GM18907 (cell line): ENCODE measurements around the gene METTL24.

Experiments
- ATAC-seq: cut with Tn5 transposase; IDR thresholded peaks from one replicate; pipeline ENCODE4 v1.9.1; 2021; ENCODE audit warnings: mild to moderate bottlenecking, moderate library complexity; ENCODE audit not compliant: unreplicated experiment

METTL24 gene

GRCh38 chr6:110357664-110358552 lies at the start of gene METTL24:
TSS of gene METTL24 (minus strand) at chr6:110358349. CDS start at chr6:110358272, 77 bp downstream.
- ATAC-seq = no peak

- ATAC-seq = no peak
Measured at GRCh38 chr6:110404607-110405006, 46.5 kb upstream of the METTL24 start.

- no peak for ATAC-seq
Measured at GRCh38 chr6:110401585-110402176, 43.5 kb upstream of the METTL24 start.

- no peak for ATAC-seq
Measured at GRCh38 chr6:110400208-110400607, 42.1 kb upstream of the METTL24 start.

- ATAC-seq = no peak
Measured at GRCh38 chr6:110399219-110400071, 41.3 kb upstream of the METTL24 start.

- ATAC-seq = no peak
Measured at GRCh38 chr6:110398778-110399177, 40.6 kb upstream of the METTL24 start.

- ATAC-seq = no peak
Measured at GRCh38 chr6:110395221-110395620, 37.1 kb upstream of the METTL24 start.

- no peak for ATAC-seq
Measured at GRCh38 chr6:110394409-110394808, 36.3 kb upstream of the METTL24 start.

- no peak for ATAC-seq
Measured at GRCh38 chr6:110392727-110393126, 34.6 kb upstream of the METTL24 start.

GRCh38 chr6:110390404-110390803 lies 32.3 kb upstream of the METTL24 start:
- no peak for ATAC-seq

GRCh38 chr6:110389689-110390382 lies 31.7 kb upstream of the METTL24 start:
- ATAC-seq = no peak

GRCh38 chr6:110387986-110388385 lies 29.8 kb upstream of the METTL24 start:
- ATAC-seq = no peak

GRCh38 chr6:110385458-110385863 lies 27.3 kb upstream of the METTL24 start:
- ATAC-seq = no peak

GRCh38 chr6:110378552-110378951 lies 20.4 kb upstream of the METTL24 start:
- no peak for ATAC-seq

GRCh38 chr6:110369066-110369465 lies 10.9 kb upstream of the METTL24 start:
- ATAC-seq = no peak

GRCh38 chr6:110368284-110368683 lies 10.1 kb upstream of the METTL24 start:
- no peak for ATAC-seq

GRCh38 chr6:110367825-110368224 lies 9.7 kb upstream of the METTL24 start:
- no peak for ATAC-seq

- no peak for ATAC-seq
Measured at GRCh38 chr6:110366975-110367374, 8.8 kb upstream of the METTL24 start.

- no peak for ATAC-seq
Measured at GRCh38 chr6:110366256-110366655, 8.1 kb upstream of the METTL24 start.

GRCh38 chr6:110364364-110365105 lies 6.4 kb upstream of the METTL24 start:
- ATAC-seq = no peak
